ENCODE data around the gene TMEM125. TPM values are rescaled to one million over a fixed set of nuclear protein-coding genes. Genes with fewer than 3 reads are reported as not detected.

The TMEM125 gene
- total and polyA plus RNA-seq, 8 donors, result 36.1 to 202 (median 43.3) TPM

DNA sequence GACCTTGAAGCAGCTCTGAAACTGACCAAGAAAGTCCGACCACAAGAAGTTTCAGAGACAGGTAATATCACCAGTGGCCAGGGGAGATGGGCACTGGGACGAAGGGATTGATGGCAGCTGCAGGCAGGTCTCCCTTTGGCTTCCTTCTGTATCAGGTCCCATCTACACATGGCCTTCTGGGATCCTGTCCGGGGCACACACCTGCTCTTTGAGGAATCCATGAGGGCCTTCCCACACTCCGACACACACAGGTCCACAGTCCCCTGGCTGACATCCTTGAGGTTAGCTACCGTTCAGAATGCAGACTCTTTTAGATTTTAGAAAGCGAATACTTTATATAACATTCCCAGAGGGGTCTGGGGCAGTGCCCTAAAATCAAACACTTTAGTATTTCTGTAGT is 26.5 kb upstream of the TMEM125 start:
- ATAC-seq (no peak), DNase-seq (no peak)
- H3K9me3 ChIP-seq, result no peaks in the 10 kb centered on the region
- TF ChIP-seq, protein P1, sequence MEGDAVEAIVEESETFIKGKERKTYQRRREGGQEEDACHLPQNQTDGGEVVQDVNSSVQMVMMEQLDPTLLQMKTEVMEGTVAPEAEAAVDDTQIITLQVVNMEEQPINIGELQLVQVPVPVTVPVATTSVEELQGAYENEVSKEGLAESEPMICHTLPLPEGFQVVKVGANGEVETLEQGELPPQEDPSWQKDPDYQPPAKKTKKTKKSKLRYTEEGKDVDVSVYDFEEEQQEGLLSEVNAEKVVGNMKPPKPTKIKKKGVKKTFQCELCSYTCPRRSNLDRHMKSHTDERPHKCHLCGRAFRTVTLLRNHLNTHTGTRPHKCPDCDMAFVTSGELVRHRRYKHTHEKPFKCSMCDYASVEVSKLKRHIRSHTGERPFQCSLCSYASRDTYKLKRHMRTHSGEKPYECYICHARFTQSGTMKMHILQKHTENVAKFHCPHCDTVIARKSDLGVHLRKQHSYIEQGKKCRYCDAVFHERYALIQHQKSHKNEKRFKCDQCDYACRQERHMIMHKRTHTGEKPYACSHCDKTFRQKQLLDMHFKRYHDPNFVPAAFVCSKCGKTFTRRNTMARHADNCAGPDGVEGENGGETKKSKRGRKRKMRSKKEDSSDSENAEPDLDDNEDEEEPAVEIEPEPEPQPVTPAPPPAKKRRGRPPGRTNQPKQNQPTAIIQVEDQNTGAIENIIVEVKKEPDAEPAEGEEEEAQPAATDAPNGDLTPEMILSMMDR (IDR thresholded peaks at IDR 0.05), result no peak
- no peak overlapping the region for H3K4me3 ChIP-seq
- peaks cover under 1 to 9% of the 10 kb centered on the region in 2 donors for H3K4me1 ChIP-seq
- H3K27me3 ChIP-seq, result no peaks in the 10 kb centered on the region
- no peak overlapping the region for H3K27ac ChIP-seq
- intact Hi-C loops (cut with DNase I), result no loop called here
- no peaks in the 10 kb centered on the region for H3K36me3 ChIP-seq

DNA sequence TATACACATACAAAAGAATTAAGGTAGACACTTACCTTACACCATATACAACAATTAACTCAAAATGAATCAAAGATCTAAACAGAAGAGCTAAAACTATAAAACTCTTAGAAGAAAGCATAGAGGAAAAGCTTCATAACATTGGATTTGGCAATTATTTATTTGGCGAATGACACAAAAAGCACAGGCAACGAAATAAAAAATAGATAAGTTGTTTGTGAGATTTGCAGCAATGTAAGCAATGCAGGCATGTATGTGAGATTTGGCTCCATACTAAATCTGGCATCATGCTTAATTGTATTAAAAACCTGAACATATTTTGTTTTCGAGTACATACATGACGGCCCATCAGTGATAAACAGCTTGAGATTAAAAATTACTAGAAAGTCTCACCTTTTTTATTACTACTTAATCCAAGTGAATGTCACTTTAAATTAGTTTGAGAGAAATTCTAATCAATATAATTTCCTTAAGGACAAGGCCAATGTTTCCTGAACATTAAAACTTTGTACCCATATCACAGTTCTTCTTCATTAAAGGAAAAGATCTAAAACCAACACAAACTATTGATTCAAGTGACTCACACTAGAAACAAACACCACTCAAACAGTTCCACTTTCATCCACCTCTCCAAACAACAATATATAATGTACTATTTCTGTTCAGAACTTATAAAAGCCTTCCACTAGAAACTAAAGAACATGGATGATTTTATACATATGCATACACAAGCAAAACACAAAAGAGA is 23.1 kb upstream of the TMEM125 start:
- Histone ChIP-seq H3K4me1 (no peaks in the 10 kb centered on the region), H3K27ac (no peak overlapping the region), H3K36me3 (no peaks in the 10 kb centered on the region), H3K4me3 (no peak overlapping the region), H3K9me3 (no peaks in the 10 kb centered on the region), H3K27me3 (no peaks in the 10 kb centered on the region)
- intact Hi-C loops (cut with DNase I), result no loop called here
- DNase-seq (no peak), ATAC-seq (no peak)
- TF ChIP-seq, protein P1 (IDR thresholded peaks at IDR 0.05), result no peak

DNA sequence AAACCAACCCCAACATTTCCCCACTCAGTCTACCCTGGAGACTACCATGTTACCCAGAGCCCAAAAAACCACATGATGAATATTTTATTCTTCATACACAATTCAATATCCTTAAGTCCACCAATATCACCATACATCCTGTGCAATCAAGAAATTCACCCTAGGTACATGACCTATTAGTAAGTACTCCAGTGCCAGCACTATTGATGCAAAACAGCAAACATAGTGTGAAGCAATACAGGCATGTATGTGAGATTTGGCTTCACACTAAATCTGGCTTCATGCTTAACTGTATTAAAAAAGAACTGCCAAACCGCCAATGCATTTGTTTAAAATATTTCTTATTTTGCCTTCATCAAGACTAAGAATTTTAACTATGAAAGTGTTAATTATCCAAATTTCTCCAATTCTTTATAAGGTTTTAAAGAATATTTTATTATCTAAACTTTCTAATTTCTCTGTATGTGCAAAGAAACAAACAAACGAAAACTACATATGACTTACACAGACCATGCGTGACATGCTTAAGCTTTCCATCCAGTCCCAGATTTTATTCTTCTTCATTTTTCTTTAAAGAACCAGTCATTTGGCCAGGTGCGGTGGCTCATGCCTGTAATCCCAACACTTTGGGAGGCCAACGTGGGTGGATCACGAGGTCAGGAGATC is 22.4 kb upstream of the TMEM125 start:
- Histone ChIP-seq H3K27ac (no peak overlapping the region), H3K4me1 (no peaks in the 10 kb centered on the region), H3K9me3 (no peaks in the 10 kb centered on the region), H3K27me3 (no peaks in the 10 kb centered on the region), H3K36me3 (no peaks in the 10 kb centered on the region), H3K4me3 (no peak overlapping the region)
- intact Hi-C loops (cut with DNase I), result no loop called here
- TF ChIP-seq, protein P1 (IDR thresholded peaks at IDR 0.05), result no peak
- DNase-seq (no peak), ATAC-seq (no peak)

DNA sequence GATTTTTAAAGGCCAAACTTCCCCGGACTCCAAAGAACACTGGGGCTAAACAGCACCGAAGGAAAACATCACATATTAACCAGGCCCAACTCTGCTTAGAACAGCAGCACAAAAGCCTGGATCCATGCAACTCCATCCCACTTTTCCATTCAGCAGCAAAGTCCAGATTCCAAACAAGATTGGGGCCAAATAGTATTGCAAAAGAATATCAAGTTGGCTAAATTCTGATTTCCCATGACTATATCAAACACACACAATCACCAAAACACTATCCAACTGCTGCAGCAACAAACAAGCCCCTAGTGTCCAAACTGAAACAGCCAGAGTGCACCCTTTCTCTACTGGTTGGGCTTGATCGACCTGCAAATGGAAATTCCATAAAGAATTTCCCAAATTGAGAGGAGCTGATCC is 19.4 kb upstream of the TMEM125 start:
- TF ChIP-seq, protein P1 (IDR thresholded peaks at IDR 0.05), result no peak
- H3K4me3 ChIP-seq, result no peak overlapping the region
- no peaks in the 10 kb centered on the region for H3K27me3 ChIP-seq
- H3K36me3 ChIP-seq, result no peaks in the 10 kb centered on the region
- DNase-seq (no peak), ATAC-seq (no peak)
- intact Hi-C loops (cut with DNase I), result no loop called here
- H3K4me1 ChIP-seq, result no peaks in the 10 kb centered on the region
- no peak overlapping the region for H3K27ac ChIP-seq
- H3K9me3 ChIP-seq, result no peaks in the 10 kb centered on the region

DNA sequence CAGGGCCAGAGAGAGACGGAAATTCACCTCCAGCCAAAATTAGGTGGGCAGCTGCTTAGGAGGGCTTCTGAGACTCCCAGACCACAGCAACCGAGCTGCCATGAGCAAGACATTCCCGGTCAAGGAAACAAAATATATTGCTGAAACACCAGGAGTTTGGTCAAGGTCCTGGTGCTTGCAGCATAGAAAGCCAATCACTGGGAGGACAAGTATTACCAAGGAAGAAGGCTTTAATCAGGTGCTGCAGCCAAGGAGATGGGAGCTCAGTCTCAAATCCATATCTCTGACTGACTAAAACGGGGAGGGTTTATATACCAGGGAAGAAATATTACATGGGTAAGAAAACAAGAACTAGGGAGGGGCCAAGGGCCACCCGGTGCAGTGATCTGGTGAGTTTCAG is 18.8 kb upstream of the TMEM125 start:
- no peaks in the 10 kb centered on the region for H3K9me3 ChIP-seq
- ATAC-seq (no peak), DNase-seq (no peak)
- H3K27ac ChIP-seq, result no peak overlapping the region
- H3K36me3 ChIP-seq, result no peaks in the 10 kb centered on the region
- H3K4me1 ChIP-seq, result no peaks in the 10 kb centered on the region
- intact Hi-C loops (cut with DNase I), result no loop called here
- no peak overlapping the region for H3K4me3 ChIP-seq
- TF ChIP-seq, protein P1 (IDR thresholded peaks at IDR 0.05), result no peak
- H3K27me3 ChIP-seq, result no peaks in the 10 kb centered on the region

All from left lung (tissue), 10 donors.